NCI-H446 treated with DMSO at 0.1 percent for 48 hours (cell line): Measurements from ENCODE around the gene CREBBP.
"Not testable (repeated sequence)": the region's sequence is repeated elsewhere in the genome, so short reads cannot be mapped to it uniquely, and the experiment has no call there.

Experiments used
- DNase-seq: peaks from one replicate; lab custom pipeline; 2025; lab: John Stamatoyannopoulos, UW

CREBBP gene

DNA sequence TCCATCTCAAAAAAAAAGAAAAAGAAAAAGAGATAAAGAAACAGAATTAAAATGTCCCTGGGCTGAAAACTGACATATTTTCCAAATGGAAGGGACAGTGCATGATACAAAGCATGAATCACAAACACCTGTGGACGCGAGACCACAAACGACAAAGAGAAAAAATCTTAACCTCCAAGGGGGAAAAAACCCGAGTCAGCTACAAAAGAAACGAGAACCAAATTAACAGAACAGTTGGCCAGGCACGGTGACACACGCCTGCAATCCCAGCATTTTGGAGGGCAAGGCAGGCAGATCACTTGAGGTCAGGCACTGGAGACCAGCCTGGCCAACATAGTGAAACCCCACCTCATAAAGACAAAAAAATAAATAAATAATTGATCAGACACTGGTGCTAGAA lies 165.1 kb downstream of the CREBBP start:
- DNase-seq: no peak

GRCh38 chr16:3714378-3714777 lies 166.1 kb downstream of the CREBBP start:
- not testable (repeated sequence) for DNase-seq

GRCh38 chr16:3713587-3714242 lies 166.8 kb downstream of the CREBBP start:
- no peak for DNase-seq

GRCh38 chr16:3712861-3713372 lies 167.6 kb downstream of the CREBBP start:
- no peak for DNase-seq

DNA sequence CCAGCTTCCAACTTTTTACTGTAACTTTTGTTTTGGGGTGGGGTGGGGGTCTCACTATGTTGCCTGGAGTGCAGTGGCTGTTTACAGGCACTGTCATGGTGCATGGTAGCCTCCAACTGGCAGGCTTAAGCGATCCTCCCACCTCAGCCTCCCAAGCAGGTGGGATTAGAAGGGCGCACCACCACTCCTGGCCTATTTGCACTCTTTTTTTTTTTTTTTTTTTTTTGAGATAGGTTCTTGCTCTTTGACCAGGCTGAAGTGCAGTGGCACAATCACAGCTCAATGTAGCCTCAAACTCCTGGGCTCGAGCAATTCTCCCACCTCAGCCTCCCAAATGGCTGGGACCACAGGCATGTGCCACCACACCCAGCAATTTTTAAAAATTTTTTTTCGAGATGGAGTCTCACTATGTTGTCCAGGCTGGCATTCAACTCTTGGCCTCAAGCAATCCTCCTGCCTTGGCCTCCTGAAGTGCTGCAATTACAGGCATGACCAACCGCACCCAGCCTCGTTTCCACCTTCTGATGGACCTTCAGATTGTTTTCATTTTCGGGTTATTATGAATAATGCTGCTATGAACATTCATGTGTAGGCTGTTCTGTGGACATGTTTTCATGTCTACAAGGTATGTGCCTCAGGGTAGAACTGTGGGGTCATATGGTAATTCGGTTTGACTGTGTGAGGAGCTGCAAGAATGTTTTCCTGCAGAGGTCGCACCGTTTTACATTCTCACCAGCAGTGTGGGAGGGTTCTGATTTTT lies 174.1 kb downstream of the CREBBP start:
- DNase-seq: no peak

DNA sequence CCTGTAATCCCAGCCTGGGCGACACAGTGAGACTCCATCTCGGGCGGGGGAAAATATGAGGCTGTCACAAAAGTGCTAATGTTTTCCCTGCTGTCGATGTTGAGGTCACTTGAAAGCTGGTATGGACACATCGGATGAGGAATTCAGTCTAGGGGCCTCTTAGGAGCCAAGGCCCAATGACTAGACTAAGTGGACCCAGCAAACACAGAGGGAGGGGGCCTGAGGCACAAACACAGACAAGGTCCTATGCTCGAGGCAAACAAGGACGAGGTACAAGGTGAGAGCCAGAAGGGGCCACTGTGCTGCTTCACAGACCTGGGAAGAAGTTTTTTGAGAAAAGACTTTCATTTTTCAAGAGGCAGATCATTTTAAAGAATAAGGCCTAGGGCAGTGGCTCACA lies 178.4 kb downstream of the CREBBP start:
- no peak for DNase-seq

DNA sequence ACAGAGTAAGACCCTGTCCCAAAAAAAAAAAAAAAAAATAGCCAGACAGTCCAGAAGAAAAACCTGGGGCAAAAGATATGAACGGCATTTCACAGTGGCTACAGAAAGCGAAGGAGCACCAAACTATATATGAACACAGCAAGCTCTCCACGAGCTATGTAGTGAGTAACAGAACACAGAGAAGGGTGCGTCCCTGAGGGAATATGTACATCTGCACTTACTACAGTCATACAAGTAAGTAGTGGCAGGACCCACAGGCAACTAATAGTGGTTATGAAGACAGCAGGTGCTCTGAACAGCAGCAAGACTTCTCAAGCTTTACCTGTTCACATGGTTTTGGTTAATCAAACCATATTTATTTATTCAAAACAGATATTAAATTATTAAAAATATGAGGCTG lies 179.0 kb downstream of the CREBBP start:
- no peak for DNase-seq

DNA sequence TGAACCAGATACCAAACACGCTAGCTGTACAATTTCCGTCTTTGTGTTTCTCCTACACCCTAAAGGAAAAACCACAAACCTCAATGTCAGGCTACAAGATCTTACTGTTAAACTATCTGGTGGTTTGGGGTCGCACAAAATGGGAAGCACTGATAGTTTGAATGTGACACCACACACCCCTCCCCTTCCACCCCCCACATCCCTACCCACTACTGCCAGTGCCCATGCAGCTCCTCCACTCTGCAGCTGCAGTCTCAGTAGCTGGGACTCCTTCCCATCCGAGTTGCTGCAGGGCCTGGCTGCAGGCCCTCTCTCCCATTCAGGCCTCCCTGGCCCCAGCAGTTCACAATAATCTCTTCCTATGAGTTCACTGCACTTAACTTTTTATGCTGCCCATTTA lies 181.6 kb downstream of the CREBBP start:
- no peak for DNase-seq

DNA sequence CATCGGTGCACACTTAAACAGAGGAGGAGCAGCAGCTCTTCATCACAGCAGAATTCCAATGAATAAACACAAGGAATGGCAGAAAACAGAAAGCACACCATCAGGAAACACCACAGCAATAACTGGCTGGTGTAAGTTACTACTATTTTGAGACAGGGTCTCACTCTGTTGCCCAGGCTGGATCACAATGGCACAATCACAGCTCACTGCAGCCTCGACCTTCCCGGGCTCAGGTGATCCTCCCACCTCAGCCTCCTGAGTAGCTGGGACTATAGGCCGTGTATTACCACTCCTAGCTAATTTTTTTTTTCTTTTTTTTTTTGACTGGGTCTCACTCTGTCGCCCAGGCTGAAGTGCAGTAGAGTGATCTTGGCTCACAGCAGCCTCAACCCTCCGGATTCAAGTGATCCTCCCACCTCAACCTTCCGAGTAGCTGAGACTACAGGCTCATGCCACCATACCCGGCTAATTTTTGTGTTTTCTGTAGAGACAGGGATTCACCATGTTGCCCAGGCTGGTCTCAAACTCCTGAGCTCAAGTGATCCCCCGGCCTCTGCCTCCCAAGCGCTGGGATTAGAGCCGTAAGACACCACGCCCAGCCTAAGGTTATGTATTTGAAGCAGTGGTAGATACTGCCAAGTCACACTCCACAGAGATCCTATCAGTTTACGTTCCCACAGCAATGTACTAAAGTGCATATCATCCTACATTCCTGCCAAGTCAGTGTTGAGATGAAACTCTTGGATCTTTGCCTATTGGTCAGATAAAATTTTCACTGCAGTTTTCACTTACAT lies 183.9 kb downstream of the CREBBP start:
- DNase-seq: no peak

DNA sequence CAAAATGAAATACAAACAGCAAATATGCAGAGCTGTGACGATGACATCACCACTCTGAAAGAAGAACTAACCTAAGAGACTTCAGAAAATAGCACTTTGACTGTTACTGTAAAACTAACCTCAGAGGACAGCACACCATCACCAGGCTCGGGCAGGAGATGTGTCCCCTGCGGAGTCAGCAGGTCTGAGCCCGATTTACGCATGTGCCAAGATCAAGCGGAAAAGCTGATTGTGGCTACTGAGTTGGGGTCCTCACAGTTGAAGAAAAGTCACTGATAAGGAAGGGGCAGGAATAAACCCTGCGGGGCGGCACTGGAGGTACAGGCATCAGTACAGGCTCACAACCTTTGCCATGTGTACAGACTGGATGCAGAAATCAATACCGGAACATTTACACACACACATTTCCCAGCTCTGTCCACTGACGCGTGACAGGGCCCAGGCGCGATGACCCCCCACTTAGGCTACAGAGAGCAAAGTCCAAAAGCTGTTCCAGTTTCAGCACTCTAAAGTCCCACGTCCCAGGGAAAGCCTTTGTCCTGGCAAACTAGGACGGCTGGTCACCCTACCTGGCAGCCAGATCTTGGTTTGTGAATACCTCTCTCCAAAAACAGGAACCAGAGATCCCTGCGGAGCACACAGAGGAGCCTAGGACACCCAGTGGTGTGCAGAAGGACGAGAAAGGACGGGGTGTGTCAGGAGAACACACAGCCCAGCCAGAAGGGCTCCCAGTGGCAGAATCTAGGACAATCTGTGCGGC lies 184.7 kb downstream of the CREBBP start:
- DNase-seq: no peak

DNA sequence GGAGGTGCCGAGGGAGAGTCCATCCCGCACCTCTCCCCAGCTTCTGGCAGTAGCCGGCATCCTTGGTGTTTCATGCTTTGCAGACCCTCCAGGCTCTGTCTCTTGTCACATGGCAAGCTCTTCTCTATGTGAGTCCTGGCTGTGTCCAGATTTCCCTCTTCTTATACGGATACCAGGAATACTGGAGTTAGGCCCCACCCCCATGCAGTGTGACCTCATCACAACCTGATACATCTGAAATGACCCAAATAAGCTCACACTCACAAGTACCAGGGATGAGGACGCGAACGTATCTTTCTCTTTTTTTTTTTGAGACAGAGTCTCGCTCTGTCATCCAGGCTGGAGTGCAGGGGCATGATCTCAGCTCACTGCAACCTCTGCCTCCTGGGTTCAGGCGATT lies 186.5 kb downstream of the CREBBP start:
- no peak for DNase-seq

GRCh38 chr16:3691761-3692160 lies 188.8 kb downstream of the CREBBP start:
- no peak for DNase-seq

DNA sequence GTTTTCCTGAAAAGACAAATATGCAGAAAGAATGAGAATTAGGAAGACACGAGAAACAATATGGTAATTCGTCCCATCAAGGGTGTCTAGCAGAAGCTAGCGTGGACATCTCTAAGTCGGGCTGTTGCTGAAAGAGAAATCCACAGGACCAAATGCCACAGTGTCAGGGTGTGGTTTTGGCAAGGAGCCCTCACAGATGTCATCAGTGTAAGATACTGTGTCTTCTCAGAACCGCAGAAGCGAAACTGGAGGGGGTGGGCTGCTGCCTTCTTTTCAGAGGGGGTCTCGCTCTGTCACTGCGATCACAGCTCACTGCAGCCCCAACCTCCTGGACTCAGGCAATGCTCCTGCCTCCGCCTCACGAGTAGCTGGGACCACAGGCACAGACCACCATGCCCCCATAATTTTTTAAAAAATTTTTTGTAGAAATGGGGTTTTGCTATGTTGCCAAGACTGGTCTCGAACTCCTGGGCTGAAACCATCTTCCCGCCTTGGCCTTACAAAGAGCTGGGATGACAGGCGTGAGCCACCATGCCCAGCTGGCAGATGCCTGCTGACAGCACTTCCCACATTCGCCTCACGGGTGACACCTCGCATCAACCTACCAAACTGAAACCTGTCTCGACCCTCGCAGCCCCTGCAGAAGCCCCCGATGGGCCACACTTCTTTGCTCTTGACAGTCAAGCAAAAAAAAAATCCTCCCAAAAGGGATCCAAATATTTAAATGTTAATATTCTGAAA lies 189.4 kb downstream of the CREBBP start:
- no peak for DNase-seq

GRCh38 chr16:3690470-3690928 lies 190.0 kb downstream of the CREBBP start:
- peak; percentile 61 for DNase-seq

GRCh38 chr16:3689731-3690130 lies 190.8 kb downstream of the CREBBP start:
- DNase-seq: no peak

- no peak for DNase-seq
Measured at GRCh38 chr16:3687792-3688191, 192.7 kb downstream of the CREBBP start.

DNA sequence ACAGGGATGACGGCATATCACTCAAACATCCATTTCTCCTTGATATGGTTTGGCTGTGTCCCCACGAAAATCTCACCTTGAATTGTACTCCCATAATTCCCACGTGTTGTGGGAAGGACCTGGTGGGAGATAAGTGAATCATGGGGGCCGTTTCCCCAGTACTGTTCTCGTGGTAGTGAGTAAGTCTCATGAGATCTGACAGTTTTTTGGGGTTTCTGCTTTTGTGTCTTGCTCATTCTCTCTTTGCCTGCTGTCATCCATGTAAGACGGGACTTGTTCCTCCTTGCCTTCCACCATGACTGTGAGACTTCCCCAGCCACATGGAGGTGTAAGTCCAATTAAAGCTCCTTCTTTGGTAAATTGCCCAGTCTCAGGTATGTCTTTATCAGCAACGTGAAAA lies 193.5 kb downstream of the CREBBP start:
- no peak for DNase-seq

DNA sequence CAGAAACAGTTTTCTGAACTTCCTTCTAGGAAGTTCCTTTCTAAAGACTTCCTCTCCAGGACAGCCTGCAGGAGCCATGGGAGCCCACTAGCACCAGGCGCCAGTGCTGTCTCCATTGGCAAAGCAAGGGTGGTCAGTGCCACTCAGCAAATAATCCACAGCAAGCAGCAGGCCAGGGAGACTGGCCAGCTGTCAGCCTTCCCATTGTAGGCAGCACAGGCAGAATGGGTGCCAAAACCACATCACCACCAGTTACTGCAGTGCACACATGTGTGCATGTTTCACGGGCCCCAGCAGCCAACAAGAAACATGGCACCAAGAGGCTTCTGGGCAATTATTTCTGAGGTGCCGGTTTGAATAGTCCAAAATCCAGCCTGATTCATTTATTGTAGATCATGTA lies 199.3 kb downstream of the CREBBP start:
- DNase-seq: no peak

DNA sequence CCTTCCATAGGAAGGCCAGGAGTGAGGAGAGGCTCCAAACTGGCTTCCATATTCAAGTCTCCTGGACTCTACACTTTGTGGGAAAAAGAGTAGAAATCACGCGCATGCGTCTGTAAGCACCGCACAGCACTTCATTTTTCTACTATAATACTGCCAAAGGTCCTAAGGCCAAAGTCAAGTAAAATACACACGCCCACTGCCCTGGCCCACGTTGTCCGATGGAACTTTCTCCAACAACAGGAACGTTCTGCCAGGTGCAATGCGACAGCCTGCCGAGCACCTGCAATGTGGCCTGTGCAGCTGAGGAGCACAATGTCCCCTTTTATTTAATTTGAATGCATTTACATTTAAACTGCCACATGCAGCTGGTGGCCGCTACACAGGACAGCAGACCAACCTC lies 202.5 kb downstream of the CREBBP start:
- DNase-seq: no peak

DNA sequence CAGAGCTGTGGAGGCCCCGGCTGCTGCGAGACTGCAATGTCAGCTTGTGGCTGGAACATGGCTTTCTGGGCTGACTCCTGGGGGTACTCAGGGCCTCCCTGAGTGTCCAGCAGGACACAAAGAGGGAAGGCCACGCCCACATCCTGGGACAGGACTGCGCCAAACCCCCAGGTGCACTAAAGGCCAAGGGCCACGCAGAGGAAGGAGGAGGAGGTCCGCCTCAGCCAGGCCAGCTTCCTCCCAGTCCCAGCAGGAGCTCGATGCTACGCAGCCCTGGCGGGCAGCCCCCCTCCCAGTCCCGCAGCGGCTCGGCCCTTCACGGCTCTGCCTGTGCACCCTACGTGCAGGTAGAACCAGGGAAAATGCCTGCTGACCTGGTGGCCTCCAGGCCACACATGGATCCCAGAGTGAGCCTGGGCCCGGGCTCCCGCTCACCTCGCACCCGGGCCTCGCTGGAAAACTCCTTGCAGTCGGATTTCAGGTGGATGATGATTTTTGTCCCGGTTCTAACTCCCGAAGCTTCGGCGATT lies 204.8 kb downstream of the CREBBP start:
- DNase-seq: no peak
